Measurements from ENCODE around the gene PCDHAC1.

Gene PCDHAC1

DNA sequence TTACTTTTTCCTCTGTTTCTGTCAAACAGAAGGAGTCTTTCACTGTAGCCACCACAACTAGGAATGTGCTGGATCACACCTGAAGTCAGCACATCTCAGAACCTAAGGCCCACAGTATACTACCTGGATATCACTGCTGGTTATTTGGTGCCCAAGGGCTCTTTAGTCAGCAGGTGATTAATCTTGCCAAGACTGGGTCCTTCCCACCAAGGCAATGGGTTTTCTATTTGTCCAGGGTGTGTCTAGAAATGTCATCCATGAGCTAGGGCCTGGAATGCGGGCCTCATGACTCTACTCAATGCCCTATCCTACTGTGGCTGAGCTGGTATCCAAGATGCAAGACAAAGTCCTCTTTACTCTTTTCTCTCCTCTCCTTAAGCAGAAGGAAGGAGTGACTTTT is 9.8 kb upstream of the PCDHAC1 start:
- TF ChIP-seq, protein P1, sequence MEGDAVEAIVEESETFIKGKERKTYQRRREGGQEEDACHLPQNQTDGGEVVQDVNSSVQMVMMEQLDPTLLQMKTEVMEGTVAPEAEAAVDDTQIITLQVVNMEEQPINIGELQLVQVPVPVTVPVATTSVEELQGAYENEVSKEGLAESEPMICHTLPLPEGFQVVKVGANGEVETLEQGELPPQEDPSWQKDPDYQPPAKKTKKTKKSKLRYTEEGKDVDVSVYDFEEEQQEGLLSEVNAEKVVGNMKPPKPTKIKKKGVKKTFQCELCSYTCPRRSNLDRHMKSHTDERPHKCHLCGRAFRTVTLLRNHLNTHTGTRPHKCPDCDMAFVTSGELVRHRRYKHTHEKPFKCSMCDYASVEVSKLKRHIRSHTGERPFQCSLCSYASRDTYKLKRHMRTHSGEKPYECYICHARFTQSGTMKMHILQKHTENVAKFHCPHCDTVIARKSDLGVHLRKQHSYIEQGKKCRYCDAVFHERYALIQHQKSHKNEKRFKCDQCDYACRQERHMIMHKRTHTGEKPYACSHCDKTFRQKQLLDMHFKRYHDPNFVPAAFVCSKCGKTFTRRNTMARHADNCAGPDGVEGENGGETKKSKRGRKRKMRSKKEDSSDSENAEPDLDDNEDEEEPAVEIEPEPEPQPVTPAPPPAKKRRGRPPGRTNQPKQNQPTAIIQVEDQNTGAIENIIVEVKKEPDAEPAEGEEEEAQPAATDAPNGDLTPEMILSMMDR (IDR thresholded peaks at IDR 0.05; ENCODE audit: low read depth, low read length) = no peak
- H3K4me3 ChIP-seq (ENCODE audit: low read depth, low read length) = no peak overlapping the region

DNA sequence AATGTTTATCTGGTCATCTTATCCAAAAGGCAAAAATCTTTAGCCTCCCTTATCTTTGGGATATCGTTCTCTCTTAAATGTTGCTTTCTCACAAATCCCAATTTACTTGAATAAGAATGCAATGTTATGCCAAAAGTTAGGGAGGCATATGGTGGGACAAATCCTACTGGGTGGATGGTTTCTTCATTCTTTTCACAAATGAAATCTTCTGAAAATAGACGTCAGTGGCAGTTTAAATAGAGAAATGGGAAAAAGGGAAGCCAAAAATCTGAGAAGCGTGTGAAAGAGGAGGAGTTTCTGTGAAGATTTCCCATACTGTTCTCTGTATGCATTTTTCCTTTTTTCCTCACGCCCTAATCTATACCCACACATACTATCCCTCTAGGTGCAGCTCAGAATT is 2.5 kb upstream of the PCDHAC1 start:
- no peak overlapping the region for H3K4me3 ChIP-seq (ENCODE audit: low read depth, low read length)
- TF ChIP-seq, protein P1 (IDR thresholded peaks at IDR 0.05; ENCODE audit: low read depth, low read length) = no peak

DNA sequence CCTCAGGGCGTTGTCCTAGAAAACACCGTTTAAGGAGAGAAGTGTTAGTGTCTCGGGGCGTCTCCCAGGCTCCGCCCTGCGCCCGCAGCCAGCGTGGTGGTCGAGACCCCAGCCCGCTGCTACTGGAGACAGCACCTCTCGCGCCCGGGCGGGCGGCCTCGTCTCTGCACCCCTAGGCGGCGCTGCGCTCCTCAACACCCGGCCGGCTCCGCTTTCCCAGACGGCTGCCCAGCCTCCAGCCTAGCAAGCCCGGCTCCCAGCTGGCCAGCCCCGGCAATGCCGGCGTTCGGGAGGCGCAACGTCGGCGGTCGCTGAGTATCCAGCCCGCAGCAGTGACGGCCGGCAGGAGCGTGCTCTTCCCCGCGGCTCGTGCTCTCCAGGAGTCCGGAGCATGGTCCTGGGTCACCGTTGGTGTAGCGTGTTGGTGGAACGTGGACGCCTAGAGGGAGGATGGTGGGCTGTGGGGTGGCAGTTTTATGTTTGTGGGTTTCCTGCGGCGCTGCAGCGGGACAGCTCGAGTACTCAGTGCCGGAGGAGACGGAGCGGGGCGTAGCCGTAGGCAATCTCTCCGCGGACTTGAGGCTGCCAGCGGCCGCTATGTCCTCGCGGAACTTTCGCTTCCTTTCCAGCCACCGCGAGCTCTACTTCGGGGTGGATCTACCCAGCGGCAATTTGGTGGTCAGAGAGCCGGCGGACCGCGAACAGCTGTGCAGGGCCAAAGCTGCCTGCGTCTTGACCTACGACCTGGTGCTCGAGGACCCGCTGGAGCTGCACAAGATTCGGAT is 536 bp downstream of the PCDHAC1 start:
- TF ChIP-seq, protein P1 (IDR thresholded peaks at IDR 0.05; ENCODE audit: low read depth, low read length) = no peak
- H3K4me3 ChIP-seq (ENCODE audit: low read depth, low read length) = peak overlapping the region; percentile 17; the same call in 1 of the 2 replicates

DNA sequence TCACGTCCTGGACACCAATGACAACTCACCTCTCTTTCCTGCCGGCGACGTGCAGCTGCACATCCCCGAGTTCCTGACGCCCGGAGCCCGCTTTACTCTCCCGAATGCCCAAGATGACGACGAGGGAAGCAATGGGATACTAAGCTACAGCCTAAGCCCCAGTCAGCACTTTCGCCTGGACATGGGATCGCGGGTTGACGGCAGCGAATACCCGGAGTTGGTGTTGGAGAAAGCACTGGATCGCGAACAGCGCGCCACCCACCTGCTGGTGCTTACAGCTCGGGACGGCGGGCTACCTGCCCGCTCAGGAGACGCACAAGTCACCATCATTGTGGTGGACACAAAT is 1.1 kb downstream of the PCDHAC1 start:
- H3K4me3 ChIP-seq (ENCODE audit: low read depth, low read length) = no peak overlapping the region
- TF ChIP-seq, protein P1 (IDR thresholded peaks at IDR 0.05; ENCODE audit: low read depth, low read length) = no peak

DNA sequence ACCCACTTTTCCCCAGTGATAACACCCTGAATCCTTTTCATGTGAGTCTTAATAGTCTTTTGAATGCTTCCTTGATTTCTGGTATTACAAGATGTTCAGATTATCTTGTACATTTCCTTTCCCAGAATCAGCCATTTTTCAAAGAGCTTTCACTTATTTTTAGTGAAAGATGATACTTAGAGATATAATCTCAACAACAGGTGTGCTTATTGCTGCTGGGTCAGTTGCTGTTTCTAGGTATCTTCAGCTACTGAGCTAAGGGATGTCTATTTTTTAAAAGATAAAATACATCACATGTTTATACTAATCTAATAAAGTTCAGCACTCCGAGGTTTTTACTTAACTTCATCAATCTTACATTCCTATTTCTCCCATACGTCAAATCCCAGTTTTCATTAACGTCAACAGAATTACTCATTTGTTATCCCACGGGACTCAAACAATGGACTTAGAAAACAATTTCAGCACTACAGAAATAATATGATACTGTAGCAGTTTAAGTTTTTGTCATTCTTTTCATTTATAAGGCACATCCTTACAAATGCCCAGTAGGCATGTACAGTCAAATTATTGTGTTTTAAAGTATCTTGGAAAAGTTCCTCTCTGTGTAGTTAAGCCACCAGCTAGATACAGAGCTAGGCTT is 9.0 kb downstream of the PCDHAC1 start:
- H3K4me3 ChIP-seq (ENCODE audit: low read depth, low read length) = no peak overlapping the region
- TF ChIP-seq, protein P1 (IDR thresholded peaks at IDR 0.05; ENCODE audit: low read depth, low read length) = no peak

DNA sequence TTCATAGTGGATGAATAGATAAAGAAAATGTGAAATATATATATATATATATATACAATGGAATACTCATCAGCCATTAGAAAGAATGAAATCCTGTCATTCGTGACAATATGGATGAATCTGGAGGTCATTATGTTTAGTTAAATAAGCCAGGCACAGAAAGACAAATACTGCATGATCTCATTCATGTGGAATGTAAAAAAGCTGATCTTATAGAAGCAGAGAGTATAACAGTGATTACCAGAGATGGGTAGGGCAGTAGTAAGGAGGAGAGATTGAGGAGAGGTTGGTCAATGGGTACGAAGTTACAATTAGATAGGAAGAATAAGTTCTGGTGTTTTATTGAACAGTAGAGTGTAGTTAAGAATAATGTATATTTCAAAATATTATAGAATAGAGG is 20.5 kb downstream of the PCDHAC1 start:
- H3K4me3 ChIP-seq (ENCODE audit: low read depth, low read length) = no peak overlapping the region
- TF ChIP-seq, protein P1 (IDR thresholded peaks at IDR 0.05; ENCODE audit: low read depth, low read length) = no peak

DNA sequence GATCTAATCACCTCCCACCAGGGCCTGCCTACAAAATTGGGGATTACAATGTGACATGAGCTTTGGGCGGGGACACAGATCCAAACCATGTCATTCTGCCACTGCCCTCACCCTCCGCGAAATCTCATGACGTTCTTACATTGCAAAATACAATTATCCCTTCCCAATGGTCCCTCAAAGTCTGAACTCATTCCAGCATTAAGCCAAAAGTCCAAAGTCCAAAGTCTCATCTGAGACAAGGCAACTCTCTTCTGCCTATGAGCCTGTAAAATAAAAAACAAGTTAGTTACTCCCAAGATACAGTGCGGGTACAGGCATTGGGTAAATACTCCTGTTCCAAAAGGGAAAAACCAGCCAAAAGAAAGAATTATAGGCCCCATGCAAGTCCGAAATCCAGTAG is 25.5 kb downstream of the PCDHAC1 start:
- no peak overlapping the region for H3K4me3 ChIP-seq (ENCODE audit: low read depth, low read length)
- TF ChIP-seq, protein P1 (IDR thresholded peaks at IDR 0.05; ENCODE audit: low read depth, low read length) = no peak

Measured in WI38 (cell line).